T-helper 2 cell treated with Interferon-gamma antibody and Interleukin-4, amounts not matched to agents 5 μg/mL and 100 μg/mL, for 36 hours (primary cell): Measurements from ENCODE around the gene GALNT17.

Experiments used
- DNase-seq: peaks from one replicate; pipeline ENCODE4 v3.0.0; 2021; ENCODE audit warnings: low spot score
- H3K27ac Mint-ChIP-seq: one replicate; pipeline ENCODE4 v1.8.0; 2021; ENCODE audit warnings: mild to moderate bottlenecking, mixed read lengths
- H3K27me3 Mint-ChIP-seq: one replicate; pipeline ENCODE4 v1.8.0; 2021; ENCODE audit warnings: low read depth, mixed read lengths
- H3K36me3 Mint-ChIP-seq: one replicate; pipeline ENCODE4 v1.8.0; 2021; ENCODE audit warnings: low read depth, mixed read lengths
- H3K4me1 Mint-ChIP-seq: one replicate; pipeline ENCODE4 v1.8.0; 2021; ENCODE audit warnings: low read depth, mixed read lengths
- H3K4me3 Mint-ChIP-seq: one replicate; pipeline ENCODE4 v1.8.0; 2022; ENCODE audit warnings: mild to moderate bottlenecking, moderate library complexity, mixed read lengths
- H3K9me3 Mint-ChIP-seq: one replicate; pipeline ENCODE4 v1.8.0; 2021; ENCODE audit warnings: mixed read lengths

The GALNT17 gene

GRCh38 chr7:71443191-71443530 lies 311.2 kb downstream of the GALNT17 start:
- no peaks in the 10 kb centered on the region for H3K27me3 Mint-ChIP-seq

GRCh38 chr7:71444130-71444529 lies 312.2 kb downstream of the GALNT17 start:
- Mint-ChIP-seq H3K27me3 (no peaks in the 10 kb centered on the region), H3K4me1 (no peaks in the 10 kb centered on the region), H3K27ac (no peak overlapping the region), H3K9me3 (peaks cover 41% of the 10 kb centered on the region), H3K36me3 (no peaks in the 10 kb centered on the region), H3K4me3 (no peak overlapping the region)
- DNase-seq: no peak

More at GRCh38 chr7:71443191-71443530, 311.2 kb downstream of the GALNT17 start:
- no peak overlapping the region for H3K4me3 Mint-ChIP-seq
- peaks cover 40% of the 10 kb centered on the region for H3K9me3 Mint-ChIP-seq
- DNase-seq: no peak
- no peaks in the 10 kb centered on the region for H3K36me3 Mint-ChIP-seq
- H3K4me1 Mint-ChIP-seq: no peaks in the 10 kb centered on the region
- H3K27ac Mint-ChIP-seq: no peak overlapping the region

GRCh38 chr7:71453630-71454029 lies 321.7 kb downstream of the GALNT17 start:
- Mint-ChIP-seq H3K27ac (no peak overlapping the region), H3K9me3 (peaks cover 39% of the 10 kb centered on the region), H3K36me3 (no peaks in the 10 kb centered on the region), H3K4me3 (no peak overlapping the region), H3K4me1 (no peaks in the 10 kb centered on the region), H3K27me3 (no peaks in the 10 kb centered on the region)
- DNase-seq: no peak

- H3K36me3 Mint-ChIP-seq: no peaks in the 10 kb centered on the region
- H3K27ac Mint-ChIP-seq: no peak overlapping the region
- H3K9me3 Mint-ChIP-seq: peaks cover 45% of the 10 kb centered on the region
- no peak for DNase-seq
- no peak overlapping the region for H3K4me3 Mint-ChIP-seq
- no peaks in the 10 kb centered on the region for H3K4me1 Mint-ChIP-seq
- H3K27me3 Mint-ChIP-seq: no peaks in the 10 kb centered on the region
Measured at GRCh38 chr7:71454981-71455380, 323.0 kb downstream of the GALNT17 start.

GRCh38 chr7:71457021-71457420 lies 325.1 kb downstream of the GALNT17 start:
- H3K27ac Mint-ChIP-seq: no peak overlapping the region

GRCh38 chr7:71457846-71458590 lies 326.1 kb downstream of the GALNT17 start:
- Mint-ChIP-seq H3K27me3 (no peaks in the 10 kb centered on the region), H3K27ac (no peak overlapping the region), H3K4me3 (no peak overlapping the region)

More at GRCh38 chr7:71457021-71457420, 325.1 kb downstream of the GALNT17 start:
- Mint-ChIP-seq H3K4me3 (no peak overlapping the region), H3K9me3 (peaks cover 56% of the 10 kb centered on the region), H3K4me1 (no peaks in the 10 kb centered on the region), H3K36me3 (no peaks in the 10 kb centered on the region), H3K27me3 (no peaks in the 10 kb centered on the region)
- DNase-seq: no peak

GRCh38 chr7:71459132-71459531 lies 327.2 kb downstream of the GALNT17 start:
- no peak for DNase-seq
- no peak overlapping the region for H3K27ac Mint-ChIP-seq
- no peaks in the 10 kb centered on the region for H3K27me3 Mint-ChIP-seq
- no peaks in the 10 kb centered on the region for H3K36me3 Mint-ChIP-seq
- no peak overlapping the region for H3K4me3 Mint-ChIP-seq
- H3K9me3 Mint-ChIP-seq: peaks cover 57% of the 10 kb centered on the region
- no peaks in the 10 kb centered on the region for H3K4me1 Mint-ChIP-seq

More at GRCh38 chr7:71457846-71458590, 326.1 kb downstream of the GALNT17 start:
- H3K36me3 Mint-ChIP-seq: no peaks in the 10 kb centered on the region
- peaks cover 61% of the 10 kb centered on the region for H3K9me3 Mint-ChIP-seq
- no peak for DNase-seq
- no peaks in the 10 kb centered on the region for H3K4me1 Mint-ChIP-seq

GRCh38 chr7:71461572-71461971 lies 329.6 kb downstream of the GALNT17 start:
- peaks cover 61% of the 10 kb centered on the region for H3K9me3 Mint-ChIP-seq
- H3K4me3 Mint-ChIP-seq: no peak overlapping the region
- H3K27me3 Mint-ChIP-seq: no peaks in the 10 kb centered on the region

GRCh38 chr7:71465741-71466189 lies 333.8 kb downstream of the GALNT17 start:
- H3K36me3 Mint-ChIP-seq: no peaks in the 10 kb centered on the region
- peaks cover 60% of the 10 kb centered on the region for H3K9me3 Mint-ChIP-seq
- H3K4me3 Mint-ChIP-seq: no peak overlapping the region
- no peak for DNase-seq
- H3K27me3 Mint-ChIP-seq: no peaks in the 10 kb centered on the region
- H3K4me1 Mint-ChIP-seq: no peaks in the 10 kb centered on the region
- no peak overlapping the region for H3K27ac Mint-ChIP-seq

More at GRCh38 chr7:71461572-71461971, 329.6 kb downstream of the GALNT17 start:
- Mint-ChIP-seq H3K27ac (no peak overlapping the region), H3K36me3 (no peaks in the 10 kb centered on the region), H3K4me1 (no peaks in the 10 kb centered on the region)
- no peak for DNase-seq

GRCh38 chr7:71466448-71467145 lies 334.7 kb downstream of the GALNT17 start:
- Mint-ChIP-seq H3K4me1 (no peaks in the 10 kb centered on the region), H3K27ac (no peak overlapping the region), H3K9me3 (peaks cover 56% of the 10 kb centered on the region), H3K4me3 (no peak overlapping the region), H3K27me3 (no peaks in the 10 kb centered on the region), H3K36me3 (no peaks in the 10 kb centered on the region)
- DNase-seq: no peak

- H3K4me1 Mint-ChIP-seq: no peaks in the 10 kb centered on the region
- H3K9me3 Mint-ChIP-seq: peaks cover 45% of the 10 kb centered on the region
- H3K4me3 Mint-ChIP-seq: no peak overlapping the region
- DNase-seq: no peak
- H3K27me3 Mint-ChIP-seq: no peaks in the 10 kb centered on the region
- H3K36me3 Mint-ChIP-seq: no peaks in the 10 kb centered on the region
- H3K27ac Mint-ChIP-seq: no peak overlapping the region
Measured at GRCh38 chr7:71470326-71470725, 338.4 kb downstream of the GALNT17 start.

- no peak overlapping the region for H3K27ac Mint-ChIP-seq
- DNase-seq: no peak
Measured at GRCh38 chr7:71470830-71471229, 338.9 kb downstream of the GALNT17 start.

GRCh38 chr7:71472962-71473361 lies 341.0 kb downstream of the GALNT17 start:
- no peak overlapping the region for H3K4me3 Mint-ChIP-seq

More at GRCh38 chr7:71470830-71471229, 338.9 kb downstream of the GALNT17 start:
- Mint-ChIP-seq H3K27me3 (no peaks in the 10 kb centered on the region), H3K36me3 (no peaks in the 10 kb centered on the region), H3K4me3 (no peak overlapping the region), H3K9me3 (peaks cover 41% of the 10 kb centered on the region), H3K4me1 (no peaks in the 10 kb centered on the region)

GRCh38 chr7:71473366-71473967 lies 341.5 kb downstream of the GALNT17 start:
- Mint-ChIP-seq H3K36me3 (no peaks in the 10 kb centered on the region), H3K4me3 (no peak overlapping the region), H3K9me3 (peaks cover 37% of the 10 kb centered on the region), H3K27me3 (no peaks in the 10 kb centered on the region), H3K4me1 (no peaks in the 10 kb centered on the region), H3K27ac (no peak overlapping the region)
- DNase-seq: no peak

More at GRCh38 chr7:71472962-71473361, 341.0 kb downstream of the GALNT17 start:
- no peaks in the 10 kb centered on the region for H3K4me1 Mint-ChIP-seq
- DNase-seq: no peak
- H3K9me3 Mint-ChIP-seq: peaks cover 38% of the 10 kb centered on the region
- H3K36me3 Mint-ChIP-seq: no peaks in the 10 kb centered on the region
- no peak overlapping the region for H3K27ac Mint-ChIP-seq
- H3K27me3 Mint-ChIP-seq: no peaks in the 10 kb centered on the region
